Stimulated activated CD4-positive, alpha-beta T cell treated with anti-CD3 and anti-CD28 coated beads, Interleukin-1b, Interleukin-23, amount 100 ng/mL, for 1 hour (primary cell): ENCODE data around the gene MGMT.

Experiments
- DNase-seq, 2 donors: peaks; one replicate each; pipeline ENCODE4 v3.0.0-alpha.2; 2020; ENCODE audit warnings: low read depth in 2 of 2

Gene MGMT

DNA sequence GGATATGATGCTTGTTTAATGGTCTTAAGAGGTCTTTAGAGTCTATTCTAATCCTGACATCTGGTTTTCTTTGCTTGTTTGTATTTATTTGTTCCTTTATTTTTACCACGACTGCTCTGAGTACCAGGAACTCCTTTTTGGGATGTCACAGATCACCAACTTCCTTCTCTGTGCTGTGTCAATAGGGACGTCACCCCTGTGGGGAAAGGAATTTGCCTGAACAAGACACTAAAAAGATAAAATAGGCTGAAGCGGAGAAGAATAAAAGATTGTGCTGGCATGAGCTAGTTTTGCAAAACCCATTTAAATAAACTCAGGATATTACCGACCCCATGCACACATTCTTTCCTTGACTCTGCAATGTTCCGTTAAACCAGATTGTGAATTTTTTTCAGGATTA is 27.7 kb downstream of the MGMT start:
- no peak for DNase-seq

DNA sequence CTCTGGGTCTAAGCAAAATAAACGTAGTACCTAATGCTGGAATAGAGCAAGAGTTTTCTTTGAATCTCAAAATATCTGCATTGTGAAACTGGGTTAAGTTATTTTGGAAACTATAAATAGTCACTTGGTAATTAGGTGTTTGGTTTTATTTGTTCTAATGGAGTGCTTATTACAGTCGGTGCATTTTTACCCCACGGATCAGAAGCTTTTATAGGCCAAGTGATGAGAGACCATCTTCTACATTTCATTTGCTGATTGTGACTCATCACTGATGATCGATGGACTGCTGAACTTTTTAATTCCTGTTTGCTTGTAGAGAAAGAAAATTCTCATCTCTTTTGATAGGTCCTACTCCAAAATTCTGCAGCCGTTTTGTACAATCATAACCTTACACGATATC is 28.2 kb downstream of the MGMT start:
- no peak for DNase-seq

DNA sequence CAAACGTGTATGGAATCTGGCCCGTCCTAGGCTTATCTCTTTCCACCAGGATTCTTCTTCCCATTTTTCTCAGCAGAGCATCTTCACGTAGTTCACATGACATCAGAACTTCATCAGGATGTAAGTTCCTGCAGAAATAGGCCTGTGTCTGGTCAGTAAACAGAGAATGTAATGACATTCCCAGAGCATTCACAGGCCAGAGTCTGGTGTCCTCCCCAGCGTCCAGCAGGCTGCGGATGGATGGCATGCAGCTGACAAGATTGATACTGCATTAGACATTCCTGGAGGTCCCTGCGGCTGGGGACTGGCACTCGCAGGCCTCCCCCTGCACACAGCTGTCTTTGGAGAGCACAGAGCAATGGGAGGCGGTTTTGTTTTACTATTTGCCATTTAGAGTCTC is 28.7 kb downstream of the MGMT start:
- DNase-seq: no peak

GRCh38 chr10:129497013-129497412 is 30.0 kb downstream of the MGMT start:
- no peak for DNase-seq

- no peak for DNase-seq
Observed at GRCh38 chr10:129498680-129499079, 31.6 kb downstream of the MGMT start.

DNA sequence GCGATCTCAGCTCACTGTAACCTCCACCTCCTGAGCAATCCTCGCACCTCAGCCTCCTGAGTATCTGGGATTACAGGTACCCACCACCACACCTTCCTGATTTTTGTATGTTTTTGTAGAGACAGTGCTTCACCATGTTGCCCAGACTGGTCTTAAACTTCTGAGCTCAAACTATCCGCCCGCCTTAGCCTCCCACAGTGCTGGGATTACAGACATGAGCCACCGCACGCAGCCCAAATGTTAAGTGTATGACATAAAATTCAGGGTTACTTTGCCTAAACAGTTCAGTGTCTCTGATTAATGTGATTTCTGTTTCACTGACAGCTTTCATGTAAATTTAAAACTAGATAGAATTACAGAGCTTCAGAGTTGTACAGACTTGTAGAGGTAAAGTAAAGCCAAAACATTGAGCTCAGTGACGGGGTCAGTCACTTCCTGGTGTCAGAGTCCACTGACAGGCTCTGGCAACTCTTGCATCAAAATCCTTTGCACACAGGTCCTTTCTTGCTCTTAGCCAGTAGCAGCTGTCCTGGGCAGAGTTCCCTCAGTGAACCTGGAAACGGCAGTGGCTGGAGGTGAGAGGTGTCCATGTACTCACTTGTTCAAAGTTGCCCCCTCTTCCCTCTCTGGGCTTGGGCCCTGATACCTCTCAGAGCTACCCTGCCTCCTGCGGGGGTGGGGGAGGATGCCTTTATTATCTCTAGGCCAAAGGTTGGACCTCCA is 33.7 kb downstream of the MGMT start:
- no peak for DNase-seq

- no peak for DNase-seq
Observed at GRCh38 chr10:129501652-129502436, 34.8 kb downstream of the MGMT start.

DNA sequence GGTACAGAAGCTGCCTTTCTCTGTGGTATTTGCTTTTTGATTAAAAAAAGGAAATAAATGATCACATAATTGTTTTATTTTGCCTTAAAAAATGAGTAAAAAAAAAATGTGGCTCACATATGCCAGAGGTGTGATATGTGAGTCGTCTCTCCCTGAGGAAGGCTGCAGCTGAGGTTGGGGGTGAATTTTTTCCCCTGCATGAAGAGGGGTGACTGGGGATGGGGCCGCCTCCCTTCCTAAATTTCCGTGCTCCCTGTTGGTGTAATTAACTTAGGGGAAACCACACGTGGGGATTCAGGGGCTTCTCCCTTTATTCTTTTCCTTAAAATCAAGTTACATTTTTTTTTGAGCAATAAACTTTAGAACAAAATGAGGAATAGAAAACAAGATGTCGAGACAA is 35.4 kb downstream of the MGMT start:
- DNase-seq: no peak

DNA sequence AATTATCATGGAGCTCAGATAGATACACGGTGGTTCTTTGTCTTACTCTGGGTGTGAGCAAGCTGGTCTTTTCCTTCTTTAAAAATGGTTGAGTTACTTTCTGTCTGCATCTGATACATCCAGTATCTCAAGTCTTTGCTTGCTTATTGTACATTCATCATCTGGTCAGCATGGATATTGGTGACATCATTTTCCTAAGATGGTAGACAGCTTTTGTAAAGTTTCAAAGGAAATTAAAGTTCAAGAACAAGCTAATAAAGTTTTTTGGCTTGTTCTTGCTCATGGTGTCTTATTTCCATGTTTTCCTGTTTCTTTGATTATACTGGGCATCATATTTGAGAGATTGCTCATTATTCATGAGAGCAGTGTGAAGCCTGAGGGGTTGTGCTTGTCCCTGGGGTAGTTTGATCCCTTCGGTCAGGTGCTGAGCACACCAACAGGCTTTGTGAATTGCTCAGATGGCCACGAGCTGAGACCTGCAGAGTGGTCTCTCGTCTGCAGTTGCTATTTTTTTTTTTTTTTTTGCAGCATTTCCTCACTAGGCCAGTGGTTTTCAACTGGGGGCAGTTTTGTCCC is 38.5 kb downstream of the MGMT start:
- no peak for DNase-seq

- DNase-seq: no peak
Observed at GRCh38 chr10:129506101-129506797, 39.2 kb downstream of the MGMT start.

GRCh38 chr10:129507216-129507889 is 40.3 kb downstream of the MGMT start:
- DNase-seq: no peak

GRCh38 chr10:129509155-129509554 is 42.1 kb downstream of the MGMT start:
- DNase-seq: no peak

DNA sequence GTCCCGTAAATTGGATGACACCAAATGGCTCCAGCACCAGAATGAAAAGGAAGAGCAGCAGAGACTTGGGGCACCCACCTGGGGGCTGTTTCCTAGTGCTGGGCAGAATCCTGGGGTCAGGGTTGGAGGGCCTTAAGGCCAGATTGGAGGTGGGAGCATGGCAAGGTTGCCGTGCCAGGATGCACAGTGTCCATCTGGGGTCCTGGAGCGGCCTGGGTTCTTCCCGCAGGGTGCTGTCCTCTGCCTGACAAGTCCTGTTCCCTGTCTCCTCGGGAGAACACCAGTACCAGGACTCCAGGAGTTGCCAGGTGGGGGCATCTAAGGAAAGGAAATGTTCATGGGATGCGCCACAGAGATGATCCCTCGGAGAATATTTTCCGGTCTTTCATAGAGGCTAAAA is 42.8 kb downstream of the MGMT start:
- no peak for DNase-seq

- no peak for DNase-seq
Observed at GRCh38 chr10:129511086-129511485, 44.0 kb downstream of the MGMT start.

DNA sequence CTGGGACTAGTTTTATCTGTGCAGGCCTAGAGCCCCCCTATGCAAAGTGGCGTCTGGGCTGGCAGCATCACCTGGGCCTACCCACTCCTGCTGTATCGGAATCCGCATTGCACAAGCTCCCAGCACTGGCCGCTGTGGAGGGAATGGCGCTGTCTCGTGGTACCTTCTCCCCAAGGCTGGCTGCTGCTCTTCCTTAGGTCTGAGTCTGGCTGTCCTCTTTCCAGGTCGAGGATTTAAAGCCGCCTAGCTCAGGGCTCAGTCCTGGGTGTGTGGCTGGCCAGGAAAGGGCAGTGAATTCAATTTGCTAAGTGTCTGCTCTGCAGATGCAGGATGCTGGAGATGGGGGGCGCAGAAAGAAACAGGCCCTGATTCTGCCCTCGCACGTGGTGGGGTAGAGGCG is 44.7 kb downstream of the MGMT start:
- no peak for DNase-seq

DNA sequence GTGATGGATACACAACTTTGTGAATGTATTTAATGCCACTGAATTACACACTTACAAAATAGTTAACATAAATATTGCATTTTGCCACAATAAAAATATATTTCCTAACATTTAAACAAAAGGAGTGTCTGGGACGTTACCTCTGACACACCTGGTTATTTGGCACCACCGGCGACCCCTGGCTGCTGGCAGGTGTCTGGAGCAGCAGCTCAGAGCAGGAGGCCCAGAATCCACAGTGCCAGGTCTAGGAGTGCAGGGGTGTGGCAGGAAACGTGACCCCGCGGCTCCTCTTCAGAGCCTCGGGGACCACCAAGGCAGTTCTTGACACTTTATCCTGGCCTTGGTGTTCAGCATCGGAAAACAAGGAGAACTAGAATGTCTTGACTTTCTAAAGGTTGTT is 46.3 kb downstream of the MGMT start:
- no peak for DNase-seq

DNA sequence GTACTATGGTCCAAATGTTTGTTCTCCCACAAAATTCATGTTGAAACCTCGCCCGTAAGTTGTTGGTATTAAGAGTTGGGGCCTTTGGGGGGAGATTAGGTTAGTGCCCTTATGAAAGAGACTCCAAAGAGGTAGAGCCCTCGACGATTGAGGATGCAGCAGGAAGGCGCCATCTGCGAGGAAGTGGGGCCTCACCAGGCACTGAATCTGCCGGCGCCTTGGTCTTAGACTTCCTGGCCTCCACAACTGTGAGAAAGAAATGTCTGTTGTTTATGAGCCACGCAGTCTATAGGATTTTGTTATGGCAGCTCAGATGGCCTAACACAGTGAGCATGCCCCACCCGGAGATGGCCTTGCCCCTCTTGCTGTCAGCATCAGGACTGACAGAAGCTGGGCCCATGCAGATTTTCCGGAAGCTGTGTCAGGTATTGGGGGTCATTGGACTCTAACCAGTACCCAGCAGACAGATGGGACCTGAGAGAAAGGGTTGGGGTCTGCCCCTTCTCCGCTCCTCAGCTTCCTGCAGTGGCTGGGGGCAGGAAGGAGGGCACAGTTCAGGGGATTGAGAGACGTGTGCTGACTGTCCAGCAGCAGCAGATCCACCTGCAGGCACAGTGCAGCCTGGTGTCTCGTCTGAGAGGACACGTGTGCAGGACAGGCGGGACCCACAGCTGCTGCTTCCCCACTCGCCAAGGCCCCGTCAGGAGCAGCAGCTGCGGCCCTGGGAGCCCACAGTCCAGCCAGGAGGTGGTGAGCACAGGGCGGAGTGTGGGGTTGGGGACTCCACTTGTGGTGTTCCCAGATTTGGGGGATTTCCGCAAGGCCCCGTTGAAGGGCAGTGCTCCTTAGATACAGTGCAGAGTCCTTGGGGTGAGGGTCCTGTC is 47.8 kb downstream of the MGMT start:
- no peak for DNase-seq

GRCh38 chr10:129516846-129517679 is 50.0 kb downstream of the MGMT start:
- DNase-seq: no peak

- DNase-seq: no peak
Observed at GRCh38 chr10:129517680-129518057, 50.6 kb downstream of the MGMT start.

DNA sequence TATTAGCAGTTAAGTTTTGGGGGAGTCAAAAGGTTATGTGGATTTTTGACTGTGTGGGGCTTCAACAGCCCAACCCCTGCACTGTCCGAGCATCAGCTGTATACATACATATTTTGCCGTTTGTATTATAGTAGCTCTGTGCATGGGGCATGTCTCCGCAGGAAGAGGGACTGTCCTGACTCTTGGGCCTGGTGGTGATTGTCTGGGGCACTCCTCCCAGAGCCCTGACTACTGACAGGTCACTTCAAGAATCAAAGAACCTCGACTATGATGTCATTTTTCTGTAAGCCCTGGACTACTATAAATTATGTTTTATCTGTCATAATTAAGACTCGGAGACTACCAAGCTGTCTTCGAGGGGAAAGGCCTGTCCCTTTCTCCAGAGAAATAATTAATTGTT is 51.8 kb downstream of the MGMT start:
- no peak for DNase-seq
